ENCODE measurements around the gene ACTL10.

- no peak for TF ChIP-seq RAD21 (IDR thresholded peaks at IDR 0.05; ENCODE audit: low read depth)
- TF ChIP-seq EP300 (IDR thresholded peaks at IDR 0.05; ENCODE audit: borderline replicate concordance): no peak
- no peak for TF ChIP-seq TAF1 (IDR thresholded peaks at IDR 0.05; ENCODE audit: low read depth)
- TF ChIP-seq FOXM1 (IDR thresholded peaks at IDR 0.05; ENCODE audit: borderline replicate concordance, low read depth): no peak
- TF ChIP-seq ZBTB7A (IDR thresholded peaks at IDR 0.05; ENCODE audit: low read depth): no peak
- no peak for TF ChIP-seq CEBPB (IDR thresholded peaks at IDR 0.05)
- no peak for TF ChIP-seq YY1 (IDR thresholded peaks at IDR 0.05; ENCODE audit: low read depth)
- TF ChIP-seq MAX (IDR thresholded peaks at IDR 0.05): no peak
- no peak for TF ChIP-seq NFIC (IDR thresholded peaks at IDR 0.05)
- TF ChIP-seq USF1 (IDR thresholded peaks at IDR 0.05): no peak
Observed at GRCh38 chr20:33651562-33652048, 15.1 kb upstream of the ACTL10 start.

Measured in Ishikawa (cell line).